Measurements from ENCODE around the gene USP49. TPM values are rescaled to one million over a fixed set of nuclear protein-coding genes. Genes with fewer than 3 reads are reported as not detected.

USP49 gene
- total RNA-seq, 1 experiment from 2014 or later, result 6.9 TPM

- ATAC-seq, result no peak
- Histone ChIP-seq H3K36me3 (ENCODE audit: control insufficient read depth in 1 of 2, insufficient read depth in 2 of 2, low read length in 2 of 2) (no peaks in the 10 kb centered on the region), H4K20me1 (ENCODE audit: insufficient read depth) (no peaks in the 10 kb centered on the region), H3K9me2 (ENCODE audit: insufficient read depth) (no peaks in the 10 kb centered on the region), H2AFZ (ENCODE audit: low read depth, low read length, poor library complexity, severe bottlenecking) (no peak overlapping the region), H3K27ac (ENCODE audit: low read depth, low read length) (no peak overlapping the region), H3K27me3 (ENCODE audit: insufficient read depth, low read length) (no peaks in the 10 kb centered on the region), H3K9ac (ENCODE audit: low read length) (no peak overlapping the region), H3K9me3 (ENCODE audit: control insufficient read depth in 1 of 2, insufficient read depth in 1 of 2, low read depth in 1 of 2, low read length in 2 of 2) (no peaks in the 10 kb centered on the region), H3K79me2 (ENCODE audit: insufficient read depth, low read length) (no peaks in the 10 kb centered on the region), H3K4me3 (replicated peaks in 1 of 2; ENCODE audit: low read depth in 1 of 2, low read length in 2 of 2) (no peak overlapping the region), H3K4me2 (ENCODE audit: low read length) (no peak overlapping the region), H3K4me1 (ENCODE audit: control insufficient read depth in 1 of 2, insufficient read depth in 2 of 2, low read length in 2 of 2) (no peaks in the 10 kb centered on the region)
- ChIA-PET POLR2A (no interaction called here), RAD21 (ENCODE audit: low non-redundant PET in 1 of 2, low total read pairs in 2 of 2, uncharacterized antibody in 2 of 2, unreplicated experiment in 2 of 2) (no interaction called here), CTCF (no interaction called here)
- no peak for DNase-seq (ENCODE audit: low read depth, low spot score)
- no TSS peak for BruUV-seq (replicated peaks)
- no peak for TF ChIP-seq EZH2phosphoT487 (IDR thresholded peaks at IDR 0.05; ENCODE audit: borderline replicate concordance)
- no peak for TF ChIP-seq RAD21 (IDR thresholded peaks at IDR 0.05; ENCODE audit: low read depth)
- no peak for TF ChIP-seq EZH2 (IDR thresholded peaks at IDR 0.05)
- no peak for TF ChIP-seq FOSL1 (IDR thresholded peaks at IDR 0.05; ENCODE audit: low read depth)
- TF ChIP-seq POLR2AphosphoS5 (IDR thresholded peaks at IDR 0.05; ENCODE audit: low read depth, low read length), result no peak
- intact Hi-C loops (cut with micrococcal nuclease), result no loop called here
These were observed 10.2 kb downstream of the USP49 start for GRCh38 chr6:41884957-41885356.

GRCh38 chr6:41881506-41881905 lies 13.7 kb downstream of the USP49 start:
- POLR2A ChIA-PET, result no interaction called here
- no TSS peak for BruUV-seq (replicated peaks)
- intact Hi-C loops (cut with micrococcal nuclease), result no loop called here

More at GRCh38 chr6:41881506-41881905, 13.7 kb downstream of the USP49 start:
- CTCF ChIA-PET, result no interaction called here
- TF ChIP-seq ZBTB33 (IDR thresholded peaks at IDR 0.05; ENCODE audit: extremely low read depth, insufficient replicate concordance, low read length) (no peak), SRF (IDR thresholded peaks at IDR 0.05; ENCODE audit: low read depth) (no peak), CEBPB (IDR thresholded peaks at IDR 0.05; ENCODE audit: low read depth) (no peak), CBX3 (IDR thresholded peaks at IDR 0.05; ENCODE audit: low read depth) (no peak), TCF7L2 (IDR thresholded peaks at IDR 0.05; ENCODE audit: borderline replicate concordance, extremely low read depth, insufficient read depth, insufficient read length) (no peak), EZH2phosphoT487 (IDR thresholded peaks at IDR 0.05; ENCODE audit: borderline replicate concordance) (no peak), REST (IDR thresholded peaks at IDR 0.05; ENCODE audit: low read depth) (no peak), EGR1 (IDR thresholded peaks at IDR 0.05; ENCODE audit: low read depth) (no peak), RAD21 (IDR thresholded peaks at IDR 0.05; ENCODE audit: low read depth) (no peak), YY1 (IDR thresholded peaks at IDR 0.05; ENCODE audit: extremely low read depth, insufficient replicate concordance, low read depth, low read length) (no peak), SP1 (IDR thresholded peaks at IDR 0.05; ENCODE audit: low read depth) (no peak)
- DNase-seq (ENCODE audit: low read depth, low spot score) (no peak), ATAC-seq (no peak)
- no peak overlapping the region for H3K9ac ChIP-seq (ENCODE audit: low read length)
- no peaks in the 10 kb centered on the region for H4K20me1 ChIP-seq (ENCODE audit: insufficient read depth)
- no peaks in the 10 kb centered on the region for H3K9me3 ChIP-seq (ENCODE audit: control insufficient read depth in 1 of 2, insufficient read depth in 1 of 2, low read depth in 1 of 2, low read length in 2 of 2)
- H3K4me3 ChIP-seq (replicated peaks in 1 of 2; ENCODE audit: low read depth in 1 of 2, low read length in 2 of 2), result no peak overlapping the region
- H3K36me3 ChIP-seq (ENCODE audit: control insufficient read depth in 1 of 2, insufficient read depth in 2 of 2, low read length in 2 of 2), result no peaks in the 10 kb centered on the region
- no peak overlapping the region for H3K4me2 ChIP-seq (ENCODE audit: low read length)
- H3K9me2 ChIP-seq (ENCODE audit: insufficient read depth), result no peaks in the 10 kb centered on the region
- H3K79me2 ChIP-seq (ENCODE audit: insufficient read depth, low read length), result no peaks in the 10 kb centered on the region
- no peak overlapping the region for H2AFZ ChIP-seq (ENCODE audit: low read depth, low read length, poor library complexity, severe bottlenecking)
- H3K27me3 ChIP-seq (ENCODE audit: insufficient read depth, low read length), result no peaks in the 10 kb centered on the region
- RAD21 ChIA-PET (ENCODE audit: low non-redundant PET in 1 of 2, low total read pairs in 2 of 2, uncharacterized antibody in 2 of 2, unreplicated experiment in 2 of 2), result no interaction called here
- no peak overlapping the region for H3K27ac ChIP-seq (ENCODE audit: low read depth, low read length)
- H3K4me1 ChIP-seq (ENCODE audit: control insufficient read depth in 1 of 2, insufficient read depth in 2 of 2, low read length in 2 of 2), result no peaks in the 10 kb centered on the region

All from HCT116 (cell line).